Fibroblast of lung (primary cell): ENCODE measurements around the gene CNTNAP5.

Experiments
- CTCF ChIP-seq, 2 donors: IDR thresholded peaks in 1 of 2; conservative IDR thresholded peaks in 1 of 2; 1 replicate in 1 of 2; 2 replicates in 1 of 2; pipeline ENCODE4 v1.5.1; 2011 to 2012; ENCODE audit warnings: low read length in 2 of 2, control low read depth in 1 of 2, inconsistent platforms in 1 of 2, low read depth in 1 of 2, mild to moderate bottlenecking in 1 of 2
- EZH2 ChIP-seq: IDR thresholded peaks from 2 replicates; pipeline ENCODE4 v1.5.1; 2012; ENCODE audit warnings: low read length, control low read depth, mild to moderate bottlenecking; ENCODE audit errors: missing control alignments

GRCh38 chr2:124585277-124585676, 560.2 kb downstream of the CNTNAP5 start:
- TF ChIP-seq CTCF (conservative IDR thresholded peaks at IDR 0.05 in 1 of 2, IDR thresholded peaks at IDR 0.05 in 1 of 2; ENCODE audit: low read depth in 1 of 2, low read length in 2 of 2) (no peak), EZH2 (no peak)
